HCT116 (cell line): Measurements from ENCODE around the gene SLC40A1. TPM values are rescaled to one million over a fixed set of nuclear protein-coding genes. Genes with fewer than 3 reads are reported as not detected.

Experiments
- ATAC-seq: fragments of 200-7000 bp; cut with Tn5 transposase; 2 replicates; pipeline ENCODE4 v1.9.1; 2020; ENCODE audit warnings: mild to moderate bottlenecking, moderate library complexity
- BruUV-seq: library from RNA; stranded (reverse); fragments of 400-500 nt; replicated peaks from 2 replicates; lab custom pipeline; 2021; lab: Mats Ljungman, UMichigan
- CTCF ChIA-PET: fragments of 300-600 bp; sonication (Branson Sonifier 250); formaldehyde crosslinking; loops from one replicate; lab custom pipeline; 2021; ENCODE audit warnings: antibody characterized with exemption; lab: Charles Lee
- POLR2A ChIA-PET: fragments of 300-600, 350-600 bp; sonication (Branson Sonifier 250); formaldehyde crosslinking; loops from one replicate; lab custom pipeline; 2021; ENCODE audit warnings: antibody characterized with exemption; lab: Charles Lee
- RAD21 ChIA-PET, 2 experiments: fragments of 300-600 bp; sonication (Branson Sonifier 250); formaldehyde crosslinking; loops; one replicate each; lab custom pipeline; 2023; ENCODE audit warnings: low total read pairs in 2 of 2; ENCODE audit not compliant: uncharacterized antibody in 2 of 2, unreplicated experiment in 2 of 2, low non-redundant PET in 1 of 2; lab: Charles Lee
- DNase-seq: peaks from one replicate; pipeline ENCODE4 v3.0.0-alpha.2; 2010; ENCODE audit warnings: low read depth, low spot score
- H2AFZ ChIP-seq: fragments of 200-600 bp; shearing (Covaris generic), sonication (generic); 2 replicates; pipeline ENCODE4 v1.6.1; 2017; ENCODE audit warnings: low read depth, mixed run types, mixed read lengths, antibody characterized with exemption, low read length; ENCODE audit not compliant: poor library complexity, severe bottlenecking
- H3K27ac ChIP-seq: 2 replicates; pipeline ENCODE4 v1.5.1; 2012; ENCODE audit warnings: low read depth, low read length
- H3K27me3 ChIP-seq: fragments of 200-600 bp; sonication (generic); 2 replicates; pipeline ENCODE4 v1.6.1; 2016; ENCODE audit warnings: mixed run types, low read length, mixed read lengths; ENCODE audit not compliant: insufficient read depth
- H3K36me3 ChIP-seq, 2 experiments: fragments of 200-500 bp in 1 of 2; fragments of 200-600 bp in 1 of 2; sonication (Bioruptor generic) in 1 of 2; sonication (generic) in 1 of 2; 2 replicates each; pipeline versions ENCODE4 v1.5.1 to v1.6.1; 2014 to 2016; ENCODE audit warnings: low read length in 2 of 2, inconsistent platforms in 1 of 2, mixed read lengths in 1 of 2, mixed run types in 1 of 2; ENCODE audit not compliant: insufficient read depth in 2 of 2, control insufficient read depth in 1 of 2
- H3K4me1 ChIP-seq, 2 experiments: fragments of 200-600 bp in 1 of 2; sonication (generic) in 1 of 2; 2 replicates each; pipeline versions ENCODE4 v1.5.1 to v1.6.1; 2012 to 2017; ENCODE audit warnings: low read length in 2 of 2, inconsistent platforms in 1 of 2, mild to moderate bottlenecking in 1 of 2, mixed read lengths in 1 of 2, mixed run types in 1 of 2, moderate library complexity in 1 of 2; ENCODE audit not compliant: insufficient read depth in 2 of 2, control insufficient read depth in 1 of 2
- H3K4me2 ChIP-seq: fragments of 200-600 bp; sonication (generic); 2 replicates; pipeline ENCODE4 v1.6.1; 2017; ENCODE audit warnings: mixed run types, low read length, mixed read lengths
- H3K4me3 ChIP-seq, 2 experiments: fragments of 200-600 bp in 1 of 2; sonication (generic) in 1 of 2; replicated peaks in 1 of 2; 2 replicates each; pipeline ENCODE4 v1.5.1; 2011 to 2016; ENCODE audit warnings: low read length in 2 of 2, control low read depth in 1 of 2, low read depth in 1 of 2, mild to moderate bottlenecking in 1 of 2, mixed read lengths in 1 of 2, mixed run types in 1 of 2
- H3K79me2 ChIP-seq: fragments of 200-600 bp; sonication (generic); 2 replicates; pipeline ENCODE4 v1.6.1; 2017; ENCODE audit warnings: mild to moderate bottlenecking, mixed run types, low read length, moderate library complexity, mixed read lengths; ENCODE audit not compliant: insufficient read depth
- H3K9ac ChIP-seq: fragments of 200-600 bp; sonication (generic); 2 replicates; pipeline ENCODE4 v1.6.1; 2016; ENCODE audit warnings: low read length, mixed read lengths
- H3K9me2 ChIP-seq: fragments of 200-600 bp; sonication (generic), shearing (Covaris generic); 2 replicates; pipeline ENCODE4 v1.6.1; 2017; ENCODE audit warnings: mixed run types, mild to moderate bottlenecking, moderate library complexity; ENCODE audit not compliant: insufficient read depth
- H3K9me3 ChIP-seq, 2 experiments: fragments of 200-500 bp in 1 of 2; fragments of 200-600 bp in 1 of 2; sonication (Bioruptor generic) in 1 of 2; sonication (generic) in 1 of 2; 2 replicates each; pipeline ENCODE4 v1.6.1; 2014 to 2017; ENCODE audit warnings: low read length in 2 of 2, mixed read lengths in 2 of 2, inconsistent platforms in 1 of 2, low read depth in 1 of 2, mild to moderate bottlenecking in 1 of 2, mixed run types in 1 of 2, moderate library complexity in 1 of 2; ENCODE audit not compliant: control insufficient read depth in 1 of 2, insufficient read depth in 1 of 2
- H4K20me1 ChIP-seq: fragments of 200-600 bp; sonication (generic), shearing (Covaris generic); 2 replicates; pipeline ENCODE4 v1.6.1; 2017; ENCODE audit warnings: mixed run types, mild to moderate bottlenecking, moderate library complexity; ENCODE audit not compliant: insufficient read depth
- CBX3 ChIP-seq: IDR thresholded peaks from 2 replicates; pipeline ENCODE4 v1.6.1; 2012; ENCODE audit warnings: low read depth
- CEBPB ChIP-seq: IDR thresholded peaks from 2 replicates; pipeline ENCODE4 v1.6.1; 2012; ENCODE audit warnings: low read depth
- ELF1 ChIP-seq: IDR thresholded peaks from 2 replicates; pipeline ENCODE4 v1.6.1; 2012; ENCODE audit warnings: low read depth, borderline replicate concordance
- EZH2 ChIP-seq: fragments of 200-600 bp; sonication (generic); IDR thresholded peaks from 2 replicates; pipeline ENCODE4 v1.6.1; 2017; ENCODE audit warnings: antibody characterized with exemption, mixed run types
- EZH2phosphoT487 ChIP-seq: fragments of 200-600 bp; IDR thresholded peaks from 2 replicates; pipeline ENCODE4 v1.6.1; 2018; ENCODE audit warnings: antibody characterized with exemption, borderline replicate concordance
- FOSL1 ChIP-seq: IDR thresholded peaks from 2 replicates; pipeline ENCODE4 v1.6.1; 2012; ENCODE audit warnings: low read depth
- JUND ChIP-seq: IDR thresholded peaks from 2 replicates; pipeline ENCODE4 v1.6.1; 2012
- POLR2A ChIP-seq: IDR thresholded peaks from 2 replicates; pipeline ENCODE4 v1.7.0; 2011; ENCODE audit warnings: borderline replicate concordance; ENCODE audit not compliant: insufficient read depth, insufficient read length; ENCODE audit errors: extremely low read depth
- POLR2AphosphoS5 ChIP-seq: IDR thresholded peaks from 2 replicates; pipeline ENCODE4 v1.6.1; 2011; ENCODE audit warnings: mild to moderate bottlenecking, low read depth, low read length, moderate library complexity
- RAD21 ChIP-seq: IDR thresholded peaks from 2 replicates; pipeline ENCODE4 v1.6.1; 2012; ENCODE audit warnings: low read depth, mild to moderate bottlenecking
- SIN3A ChIP-seq: IDR thresholded peaks from 2 replicates; pipeline ENCODE4 v1.6.1; 2012; ENCODE audit warnings: low read depth
- TCF7L2 ChIP-seq: IDR thresholded peaks from 2 replicates; pipeline ENCODE4 v1.7.0; 2011; ENCODE audit warnings: borderline replicate concordance, inconsistent platforms; ENCODE audit not compliant: insufficient read depth, insufficient read length; ENCODE audit errors: extremely low read depth
- YY1 ChIP-seq: IDR thresholded peaks from 2 replicates; pipeline ENCODE4 v1.6.1; 2011; ENCODE audit warnings: low read length, low read depth, moderate library complexity, mild to moderate bottlenecking; ENCODE audit not compliant: insufficient replicate concordance; ENCODE audit errors: extremely low read depth
- ZBTB33 ChIP-seq: IDR thresholded peaks from 2 replicates; pipeline ENCODE4 v1.6.1; 2011; ENCODE audit warnings: mild to moderate bottlenecking, low read length, moderate library complexity; ENCODE audit not compliant: insufficient replicate concordance; ENCODE audit errors: extremely low read depth
- intact Hi-C: fragments of 100-400 bp; cut with micrococcal nuclease; formaldehyde crosslinking; loops from 2 replicates; pipeline ENCODE4 v1.10.0; 2022
- total RNA-seq: library from RNA; stranded (reverse); gene quantifications from one replicate; pipeline ENCODE4 v1.2.1, GENCODE V29; 2021; ENCODE audit not compliant: unreplicated experiment
- TF ChIP-seq, protein P1 (sequence below): IDR thresholded peaks from 2 replicates; pipeline ENCODE4 v1.6.1; 2012
- TF ChIP-seq, protein P2 (sequence below): IDR thresholded peaks from 2 replicates; pipeline ENCODE4 v1.6.1; 2012

The SLC40A1 gene
- total RNA-seq, 1 experiment from 2014 or later = 1.5 TPM

- no TSS peak for BruUV-seq
- Histone ChIP-seq H4K20me1 (no peaks in the 10 kb centered on the region), H3K4me2 (no peak overlapping the region), H3K4me3 (no peak overlapping the region), H2AFZ (no peak overlapping the region), H3K79me2 (no peaks in the 10 kb centered on the region), H3K4me1 (peaks cover 0 to 5% of the 10 kb centered on the region in 2 experiments; a peak in 1 of 4 replicates), H3K9ac (no peak overlapping the region), H3K36me3 (no peaks in the 10 kb centered on the region), H3K27ac (no peak overlapping the region), H3K27me3 (no peaks in the 10 kb centered on the region), H3K9me2 (no peaks in the 10 kb centered on the region), H3K9me3 (no peaks in the 10 kb centered on the region)
- RAD21 ChIA-PET = no interaction called here
- POLR2A ChIA-PET = no interaction called here
- TF ChIP-seq CBX3 = no peak
- no peak for TF ChIP-seq POLR2A
- no peak for TF ChIP-seq CEBPB
- TF ChIP-seq POLR2AphosphoS5 = no peak
- TF ChIP-seq JUND = no peak
- no peak for TF ChIP-seq YY1
- TF ChIP-seq, protein P1, sequence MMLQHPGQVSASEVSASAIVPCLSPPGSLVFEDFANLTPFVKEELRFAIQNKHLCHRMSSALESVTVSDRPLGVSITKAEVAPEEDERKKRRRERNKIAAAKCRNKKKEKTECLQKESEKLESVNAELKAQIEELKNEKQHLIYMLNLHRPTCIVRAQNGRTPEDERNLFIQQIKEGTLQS = no peak
- TF ChIP-seq EZH2 = no peak
- TF ChIP-seq ELF1 = no peak
- no peak for TF ChIP-seq ZBTB33
- TF ChIP-seq TCF7L2 = no peak
- TF ChIP-seq, protein P2, sequence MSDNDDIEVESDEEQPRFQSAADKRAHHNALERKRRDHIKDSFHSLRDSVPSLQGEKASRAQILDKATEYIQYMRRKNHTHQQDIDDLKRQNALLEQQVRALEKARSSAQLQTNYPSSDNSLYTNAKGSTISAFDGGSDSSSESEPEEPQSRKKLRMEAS = no peak
- no peak for TF ChIP-seq FOSL1
- no peak for TF ChIP-seq SIN3A
- no peak for TF ChIP-seq EZH2phosphoT487
- no peak for TF ChIP-seq RAD21
- CTCF ChIA-PET = no interaction called here
- intact Hi-C loops = no loop called here
- ATAC-seq = no peak
- no peak for DNase-seq
These were observed 2.2 kb downstream of the SLC40A1 start for GRCh38 chr2:189578272-189578950.
